SU-DHL-6 (cell line): ENCODE results near the gene SPECC1.

Experiments
- EZH2phosphoT487 ChIP-seq: fragments of 200-600 bp; sonication (generic), shearing (Covaris generic); conservative IDR thresholded peaks from 2 replicates; pipeline ENCODE4 v1.6.1; 2018; ENCODE audit warnings: mild to moderate bottlenecking, antibody characterized with exemption, low read length, moderate library complexity, mixed read lengths
- TF ChIP-seq, protein P1 (sequence below): fragments of 200-600 bp; sonication (generic); IDR thresholded peaks from one replicate; pipeline ENCODE4 v1.5.1; 2017; ENCODE audit warnings: antibody characterized with exemption, mild to moderate bottlenecking, low read length, moderate library complexity; ENCODE audit not compliant: insufficient read depth, poor library complexity, severe bottlenecking

DNA sequence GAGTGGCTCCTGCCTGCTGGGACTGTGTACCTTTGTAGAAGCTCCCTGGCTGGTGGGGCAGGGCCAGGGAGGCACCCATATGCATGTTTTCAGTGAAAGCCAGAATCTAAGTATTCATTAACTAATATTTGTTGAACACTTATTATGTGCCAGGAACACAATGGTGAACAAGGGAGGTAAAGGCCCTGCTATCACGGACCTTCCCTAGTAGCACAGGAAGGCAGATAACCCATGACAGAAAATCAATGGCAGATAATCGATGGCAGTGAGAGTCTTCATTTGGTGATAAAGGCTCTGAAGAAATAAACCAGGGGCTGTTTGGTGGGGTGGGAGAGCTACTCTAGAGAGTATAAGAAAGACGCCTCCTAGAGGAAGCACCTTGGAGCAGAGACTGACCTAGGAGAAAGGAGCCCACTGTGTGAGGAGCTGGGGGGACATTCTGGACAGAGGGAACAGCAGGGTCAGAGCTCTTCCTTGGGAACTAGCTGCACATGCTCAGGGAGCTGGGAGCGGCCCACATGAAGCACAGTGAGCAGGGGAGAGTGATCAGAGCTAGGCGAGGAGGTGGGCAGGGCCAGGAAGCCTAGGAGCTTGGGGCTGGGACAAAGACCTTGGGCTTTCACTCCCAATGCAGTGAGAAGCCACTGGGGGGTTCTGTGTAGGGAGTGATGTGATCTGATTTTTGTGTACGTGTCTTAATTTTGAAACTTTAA, 78.5 kb downstream of the SPECC1 start:
- no peak for TF ChIP-seq EZH2phosphoT487
- TF ChIP-seq, protein P1, sequence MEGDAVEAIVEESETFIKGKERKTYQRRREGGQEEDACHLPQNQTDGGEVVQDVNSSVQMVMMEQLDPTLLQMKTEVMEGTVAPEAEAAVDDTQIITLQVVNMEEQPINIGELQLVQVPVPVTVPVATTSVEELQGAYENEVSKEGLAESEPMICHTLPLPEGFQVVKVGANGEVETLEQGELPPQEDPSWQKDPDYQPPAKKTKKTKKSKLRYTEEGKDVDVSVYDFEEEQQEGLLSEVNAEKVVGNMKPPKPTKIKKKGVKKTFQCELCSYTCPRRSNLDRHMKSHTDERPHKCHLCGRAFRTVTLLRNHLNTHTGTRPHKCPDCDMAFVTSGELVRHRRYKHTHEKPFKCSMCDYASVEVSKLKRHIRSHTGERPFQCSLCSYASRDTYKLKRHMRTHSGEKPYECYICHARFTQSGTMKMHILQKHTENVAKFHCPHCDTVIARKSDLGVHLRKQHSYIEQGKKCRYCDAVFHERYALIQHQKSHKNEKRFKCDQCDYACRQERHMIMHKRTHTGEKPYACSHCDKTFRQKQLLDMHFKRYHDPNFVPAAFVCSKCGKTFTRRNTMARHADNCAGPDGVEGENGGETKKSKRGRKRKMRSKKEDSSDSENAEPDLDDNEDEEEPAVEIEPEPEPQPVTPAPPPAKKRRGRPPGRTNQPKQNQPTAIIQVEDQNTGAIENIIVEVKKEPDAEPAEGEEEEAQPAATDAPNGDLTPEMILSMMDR, result no peak
